ENCODE results near the gene NPLOC4.

The NPLOC4 gene

DNA sequence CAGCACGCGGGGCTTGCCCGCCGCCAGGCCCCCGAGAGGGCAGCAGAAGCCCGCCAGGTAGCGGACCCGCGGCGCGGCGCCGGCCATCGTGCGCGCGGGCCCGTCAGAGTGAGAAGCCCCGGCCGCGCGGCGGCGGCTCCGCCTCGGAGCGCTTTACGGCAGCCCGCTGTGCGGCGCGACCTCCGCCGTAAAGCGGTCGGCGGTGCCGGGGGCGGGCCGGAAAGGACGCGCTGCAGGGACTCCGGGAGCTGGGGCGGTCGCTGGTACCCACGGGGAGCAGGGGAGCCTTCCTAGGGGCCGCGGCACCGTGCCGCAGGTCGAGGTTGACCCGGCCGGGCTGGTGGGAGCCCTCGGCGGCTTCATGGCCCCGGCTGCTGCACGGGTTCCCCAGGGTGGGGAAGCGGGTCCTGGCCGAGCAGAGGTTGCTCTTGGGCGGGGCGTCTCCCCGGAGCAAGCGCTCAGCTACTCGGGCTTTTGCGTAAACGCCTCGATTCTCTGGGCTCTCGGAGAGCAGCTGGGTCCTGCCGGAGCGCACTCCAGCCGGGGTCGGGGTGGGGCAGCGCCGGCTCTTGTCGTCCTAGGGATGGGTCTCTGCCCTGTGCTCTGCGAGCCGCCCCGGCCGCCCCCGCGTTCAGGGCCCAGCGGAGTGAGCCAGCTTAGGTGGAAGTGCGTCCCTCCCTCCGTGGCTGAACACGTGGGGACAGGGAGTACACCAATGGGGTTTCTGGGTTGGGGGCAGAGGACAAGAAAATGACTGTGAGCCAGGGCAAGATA, 84.5 kb downstream of the NPLOC4 start, which contains the start of gene FAAP100 (continued):
- no peak for TF ChIP-seq ZNF155 (tag by site-specific recombination; IDR thresholded peaks at IDR 0.05)
- no peak for TF ChIP-seq ATF2 (tag by site-specific recombination; IDR thresholded peaks at IDR 0.05; ENCODE audit: low read depth)
- no peak for TF ChIP-seq HOXC10 (CRISPR knock-in tag; IDR thresholded peaks at IDR 0.05)
- no peak for TF ChIP-seq ZNF2 (tag by site-specific recombination; IDR thresholded peaks at IDR 0.05)
- no peak for TF ChIP-seq ZNF214 (tag by site-specific recombination; IDR thresholded peaks at IDR 0.05; ENCODE audit: borderline replicate concordance)
- peak; percentile 78 for TF ChIP-seq EGR2 (tag by site-specific recombination; IDR thresholded peaks at IDR 0.05; ENCODE audit: low read depth)
- no peak for TF ChIP-seq ZSCAN16 (tag by site-specific recombination; IDR thresholded peaks at IDR 0.05)
- TF ChIP-seq, protein P1, sequence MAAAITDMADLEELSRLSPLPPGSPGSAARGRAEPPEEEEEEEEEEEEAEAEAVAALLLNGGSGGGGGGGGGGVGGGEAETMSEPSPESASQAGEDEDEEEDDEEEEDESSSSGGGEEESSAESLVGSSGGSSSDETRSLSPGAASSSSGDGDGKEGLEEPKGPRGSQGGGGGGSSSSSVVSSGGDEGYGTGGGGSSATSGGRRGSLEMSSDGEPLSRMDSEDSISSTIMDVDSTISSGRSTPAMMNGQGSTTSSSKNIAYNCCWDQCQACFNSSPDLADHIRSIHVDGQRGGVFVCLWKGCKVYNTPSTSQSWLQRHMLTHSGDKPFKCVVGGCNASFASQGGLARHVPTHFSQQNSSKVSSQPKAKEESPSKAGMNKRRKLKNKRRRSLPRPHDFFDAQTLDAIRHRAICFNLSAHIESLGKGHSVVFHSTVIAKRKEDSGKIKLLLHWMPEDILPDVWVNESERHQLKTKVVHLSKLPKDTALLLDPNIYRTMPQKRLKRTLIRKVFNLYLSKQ (tag by site-specific recombination; IDR thresholded peaks at IDR 0.05; ENCODE audit: borderline replicate concordance), result no peak
- no peak; the same call in 1 of the 2 replicates for TF ChIP-seq ZNF18 (tag by site-specific recombination; IDR thresholded peaks at IDR 0.05)
- no peak for TF ChIP-seq ZNF560 (tag by site-specific recombination; IDR thresholded peaks at IDR 0.05; ENCODE audit: borderline replicate concordance)
- peak; percentile 49 for TF ChIP-seq KLF17 (tag by site-specific recombination; IDR thresholded peaks at IDR 0.05)
- TF ChIP-seq ZNF184 (tag by site-specific recombination; IDR thresholded peaks at IDR 0.05), result no peak
- TF ChIP-seq ZNF792 (tag by site-specific recombination; IDR thresholded peaks at IDR 0.05), result no peak
- TF ChIP-seq ZNF426 (tag by site-specific recombination; IDR thresholded peaks at IDR 0.05), result no peak
- TF ChIP-seq ZNF776 (tag by site-specific recombination; IDR thresholded peaks at IDR 0.05; ENCODE audit: borderline replicate concordance), result no peak
- no peak for TF ChIP-seq ZNF518A (tag by site-specific recombination; conservative IDR thresholded peaks at IDR 0.05; ENCODE audit: low read depth)
- TF ChIP-seq, protein P2, sequence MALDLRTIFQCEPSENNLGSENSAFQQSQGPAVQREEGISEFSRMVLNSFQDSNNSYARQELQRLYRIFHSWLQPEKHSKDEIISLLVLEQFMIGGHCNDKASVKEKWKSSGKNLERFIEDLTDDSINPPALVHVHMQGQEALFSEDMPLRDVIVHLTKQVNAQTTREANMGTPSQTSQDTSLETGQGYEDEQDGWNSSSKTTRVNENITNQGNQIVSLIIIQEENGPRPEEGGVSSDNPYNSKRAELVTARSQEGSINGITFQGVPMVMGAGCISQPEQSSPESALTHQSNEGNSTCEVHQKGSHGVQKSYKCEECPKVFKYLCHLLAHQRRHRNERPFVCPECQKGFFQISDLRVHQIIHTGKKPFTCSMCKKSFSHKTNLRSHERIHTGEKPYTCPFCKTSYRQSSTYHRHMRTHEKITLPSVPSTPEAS (tag by site-specific recombination; IDR thresholded peaks at IDR 0.05), result no peak
- TF ChIP-seq, protein P3, sequence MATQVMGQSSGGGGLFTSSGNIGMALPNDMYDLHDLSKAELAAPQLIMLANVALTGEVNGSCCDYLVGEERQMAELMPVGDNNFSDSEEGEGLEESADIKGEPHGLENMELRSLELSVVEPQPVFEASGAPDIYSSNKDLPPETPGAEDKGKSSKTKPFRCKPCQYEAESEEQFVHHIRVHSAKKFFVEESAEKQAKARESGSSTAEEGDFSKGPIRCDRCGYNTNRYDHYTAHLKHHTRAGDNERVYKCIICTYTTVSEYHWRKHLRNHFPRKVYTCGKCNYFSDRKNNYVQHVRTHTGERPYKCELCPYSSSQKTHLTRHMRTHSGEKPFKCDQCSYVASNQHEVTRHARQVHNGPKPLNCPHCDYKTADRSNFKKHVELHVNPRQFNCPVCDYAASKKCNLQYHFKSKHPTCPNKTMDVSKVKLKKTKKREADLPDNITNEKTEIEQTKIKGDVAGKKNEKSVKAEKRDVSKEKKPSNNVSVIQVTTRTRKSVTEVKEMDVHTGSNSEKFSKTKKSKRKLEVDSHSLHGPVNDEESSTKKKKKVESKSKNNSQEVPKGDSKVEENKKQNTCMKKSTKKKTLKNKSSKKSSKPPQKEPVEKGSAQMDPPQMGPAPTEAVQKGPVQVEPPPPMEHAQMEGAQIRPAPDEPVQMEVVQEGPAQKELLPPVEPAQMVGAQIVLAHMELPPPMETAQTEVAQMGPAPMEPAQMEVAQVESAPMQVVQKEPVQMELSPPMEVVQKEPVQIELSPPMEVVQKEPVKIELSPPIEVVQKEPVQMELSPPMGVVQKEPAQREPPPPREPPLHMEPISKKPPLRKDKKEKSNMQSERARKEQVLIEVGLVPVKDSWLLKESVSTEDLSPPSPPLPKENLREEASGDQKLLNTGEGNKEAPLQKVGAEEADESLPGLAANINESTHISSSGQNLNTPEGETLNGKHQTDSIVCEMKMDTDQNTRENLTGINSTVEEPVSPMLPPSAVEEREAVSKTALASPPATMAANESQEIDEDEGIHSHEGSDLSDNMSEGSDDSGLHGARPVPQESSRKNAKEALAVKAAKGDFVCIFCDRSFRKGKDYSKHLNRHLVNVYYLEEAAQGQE (tag by site-specific recombination; IDR thresholded peaks at IDR 0.05), result no peak
- no peak for TF ChIP-seq ZNF514 (tag by site-specific recombination; IDR thresholded peaks at IDR 0.05)
- no peak for TF ChIP-seq ZNF202 (tag by site-specific recombination; IDR thresholded peaks at IDR 0.05; ENCODE audit: borderline replicate concordance)
- 0 out of 2 replicates have a peak, but pooled peaks have one; percentile 33 for TF ChIP-seq ZBTB48 (tag by site-specific recombination; IDR thresholded peaks at IDR 0.05)
- TF ChIP-seq ZFP3 (tag by site-specific recombination; IDR thresholded peaks at IDR 0.05; ENCODE audit: low read depth), result no peak
- no peak; the same call in 1 of the 2 replicates for TF ChIP-seq ZNF600 (tag by site-specific recombination; IDR thresholded peaks at IDR 0.05)

Data from HEK293 (cell line).